Measurements from ENCODE around the gene RASGEF1B.

Gene RASGEF1B

DNA sequence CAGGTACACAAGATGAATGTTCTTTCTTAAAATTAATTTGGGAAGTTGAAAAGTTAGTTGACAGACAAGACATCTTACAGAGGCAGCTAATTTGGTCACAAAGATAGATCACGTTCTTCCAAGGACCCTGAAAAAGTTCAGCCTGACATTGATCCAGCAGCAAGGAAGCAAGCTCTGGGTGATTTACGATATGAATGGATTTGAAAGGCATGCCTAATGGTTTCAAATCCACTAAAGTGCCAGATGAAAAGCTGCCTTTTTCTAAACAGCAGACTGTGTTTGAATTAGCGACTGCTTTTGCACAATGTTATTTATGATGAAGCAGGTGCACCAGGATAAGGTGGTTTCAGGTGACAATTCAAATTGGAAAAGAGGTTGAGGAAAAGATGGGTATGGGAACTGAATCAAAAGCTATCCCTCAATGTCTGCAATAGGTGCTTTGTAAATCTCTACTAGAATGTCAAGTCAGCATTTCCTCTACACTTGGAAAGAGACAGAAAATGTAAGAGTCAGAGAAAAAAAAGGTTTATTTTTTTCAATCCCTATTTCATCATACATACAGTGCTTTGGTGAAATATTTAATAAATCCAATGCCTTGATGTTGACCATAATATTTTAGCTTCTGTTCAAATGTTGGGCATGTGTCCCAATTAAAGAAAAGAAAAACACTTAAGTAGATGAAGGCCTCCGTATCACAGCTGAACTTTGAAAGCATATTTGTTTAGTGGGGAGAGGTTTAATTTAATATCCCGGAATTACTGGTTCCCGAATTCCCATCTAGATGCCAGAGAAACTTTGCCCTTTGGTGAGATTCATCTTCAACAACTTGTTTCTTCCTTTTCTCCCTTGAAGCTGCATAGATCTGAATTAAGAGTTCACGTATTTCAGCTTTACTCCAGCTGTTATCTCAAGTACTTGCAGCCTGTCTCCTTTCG is 6.0 kb downstream of the RASGEF1B start:
- DNase-seq (ENCODE audit: low read depth), result no peak

DNA sequence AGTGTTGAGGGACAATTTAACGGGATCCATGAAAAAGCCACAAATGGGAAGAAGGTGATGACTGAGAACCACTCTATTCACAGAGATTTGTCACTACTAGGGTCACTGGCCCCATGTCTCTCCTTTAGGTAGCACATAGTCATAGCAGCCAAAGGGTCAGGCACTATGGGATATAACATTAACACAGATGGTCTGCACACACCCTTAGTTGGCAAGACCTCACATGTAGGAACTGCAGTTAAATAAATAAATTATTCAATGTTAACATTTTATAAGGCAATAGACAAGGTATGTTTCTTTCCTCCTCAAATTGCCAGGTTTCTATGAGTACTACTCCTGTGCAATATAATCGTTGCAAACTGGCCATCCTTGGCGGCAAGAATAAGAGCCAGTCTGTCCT is 10.9 kb downstream of the RASGEF1B start:
- no peak for DNase-seq (ENCODE audit: low read depth)

DNA sequence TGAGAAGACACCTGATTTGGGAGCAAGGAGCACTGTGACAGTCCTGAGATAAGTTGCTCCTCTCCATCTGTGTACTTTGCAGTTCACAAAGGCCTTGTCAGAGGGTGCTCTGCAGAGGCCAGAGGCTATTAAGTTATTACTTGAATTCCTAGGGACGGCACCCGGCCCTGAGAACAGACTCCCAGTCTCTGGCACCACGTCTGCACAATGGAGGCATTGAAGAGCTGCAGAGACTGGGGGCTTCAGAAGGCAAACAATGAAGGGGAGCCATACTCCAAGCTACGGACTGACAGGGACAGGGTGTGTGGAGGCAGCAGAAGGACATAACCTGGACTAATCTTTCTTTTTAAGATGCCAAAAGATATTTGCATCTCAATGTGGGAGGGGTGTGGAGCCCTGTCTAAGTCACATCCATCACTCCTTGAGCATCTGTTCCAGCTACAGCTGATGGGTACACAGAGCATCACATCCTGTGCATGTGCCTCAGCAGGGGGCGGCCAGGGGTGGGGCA is 11.5 kb downstream of the RASGEF1B start:
- DNase-seq (ENCODE audit: low read depth), result no peak

DNA sequence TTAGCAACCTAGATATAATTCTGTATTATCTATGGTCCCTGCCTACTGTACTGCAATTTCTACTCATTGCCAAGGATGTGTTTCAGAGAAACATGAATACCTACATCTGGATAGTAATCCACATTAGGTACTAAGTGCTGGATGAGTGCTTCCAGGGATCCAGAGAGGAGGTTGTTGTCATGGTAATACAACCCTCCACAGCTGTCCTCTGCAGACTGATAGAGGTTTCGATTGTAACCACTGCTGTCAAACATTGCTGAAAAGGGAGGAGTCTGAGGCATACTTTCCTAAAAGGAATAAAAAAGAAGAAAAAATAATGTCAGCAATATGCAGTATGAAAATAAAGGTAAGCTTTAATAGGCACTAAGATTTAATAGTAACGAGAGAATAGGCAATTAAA is 12.5 kb downstream of the RASGEF1B start:
- no peak for DNase-seq (ENCODE audit: low read depth)

DNA sequence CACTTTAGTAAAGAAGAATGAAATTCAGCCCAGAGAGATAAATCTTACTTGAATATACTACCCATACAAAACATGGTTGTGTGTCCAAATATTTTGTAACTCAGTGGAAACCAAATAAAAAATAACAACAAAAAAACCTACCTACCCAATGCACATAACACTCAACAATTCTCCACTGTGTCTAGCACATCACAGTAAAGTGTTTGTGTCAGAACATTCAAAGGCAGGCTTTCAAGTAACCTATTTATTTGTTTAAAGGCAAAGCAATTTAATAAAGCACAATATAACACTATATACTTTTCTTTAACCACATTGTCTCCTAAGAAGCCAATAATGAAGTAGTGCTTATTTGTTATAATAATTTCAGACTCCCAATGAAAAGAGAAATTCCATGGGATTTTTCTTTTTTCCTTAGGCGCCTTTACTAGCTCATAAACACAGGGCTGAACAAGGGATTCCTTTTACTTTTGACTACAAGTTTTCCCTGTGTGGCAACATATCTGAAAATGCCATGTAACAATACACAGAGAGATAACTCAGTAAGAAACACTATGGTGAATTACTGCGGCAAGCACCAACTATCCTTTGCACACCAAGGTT is 13.7 kb downstream of the RASGEF1B start:
- no peak for DNase-seq (ENCODE audit: low read depth)

DNA sequence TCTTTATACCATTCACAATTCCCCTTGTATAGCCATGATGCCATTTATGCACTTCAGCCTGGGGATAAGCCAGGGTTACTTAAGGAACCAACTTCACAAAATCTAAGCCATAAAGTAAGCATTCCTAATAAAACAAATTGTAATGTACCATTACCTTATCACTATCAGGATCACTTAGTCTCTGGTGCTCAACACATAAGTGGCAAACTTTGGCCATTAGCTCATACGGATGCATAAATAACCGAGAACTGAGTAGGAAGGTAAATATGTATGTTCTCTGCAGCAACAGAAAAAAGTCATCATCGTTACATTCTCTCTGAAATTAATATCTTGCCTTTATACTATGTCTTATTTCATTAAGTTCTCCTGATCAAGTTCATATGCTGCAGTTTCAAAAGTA is 14.4 kb downstream of the RASGEF1B start:
- DNase-seq (ENCODE audit: low read depth), result no peak

DNA sequence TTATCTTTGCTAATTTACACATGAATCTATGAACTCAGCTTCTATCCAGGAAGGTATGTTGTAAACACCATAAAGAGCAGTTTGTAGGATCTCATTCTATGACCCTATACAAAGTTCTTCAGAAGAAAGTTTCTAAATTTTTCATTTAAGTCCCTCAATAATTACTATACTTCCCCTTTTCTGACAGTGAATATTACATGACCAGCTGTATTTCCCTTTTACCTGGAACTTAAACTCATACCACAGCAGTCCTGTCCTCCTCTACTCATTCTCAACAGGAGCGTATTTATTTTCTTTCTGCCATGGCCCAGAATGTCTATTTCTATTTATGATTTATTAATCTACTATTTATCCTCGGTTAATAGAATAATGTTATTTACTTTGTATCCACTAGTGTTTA is 15.8 kb downstream of the RASGEF1B start:
- no peak for DNase-seq (ENCODE audit: low read depth)

DNA sequence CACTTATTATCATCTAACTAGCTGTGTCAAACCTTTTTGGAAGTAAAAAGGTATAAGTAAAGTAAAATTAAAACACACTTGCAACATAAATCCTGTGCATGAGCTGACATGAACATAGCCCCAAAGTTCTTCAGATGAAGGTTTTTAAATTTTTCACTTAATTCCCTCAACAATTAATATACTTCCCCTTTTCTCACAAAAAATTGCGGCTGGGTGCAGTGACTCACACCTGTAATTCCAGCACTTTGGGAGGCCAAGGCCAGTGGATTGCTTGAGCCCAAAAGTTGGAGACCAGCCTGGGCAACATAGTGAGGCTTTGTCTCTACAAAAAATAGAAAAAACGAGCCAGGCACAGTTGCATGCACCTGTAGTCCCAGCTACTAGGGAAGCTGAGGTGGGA is 16.8 kb downstream of the RASGEF1B start:
- no peak for DNase-seq (ENCODE audit: low read depth)

DNA sequence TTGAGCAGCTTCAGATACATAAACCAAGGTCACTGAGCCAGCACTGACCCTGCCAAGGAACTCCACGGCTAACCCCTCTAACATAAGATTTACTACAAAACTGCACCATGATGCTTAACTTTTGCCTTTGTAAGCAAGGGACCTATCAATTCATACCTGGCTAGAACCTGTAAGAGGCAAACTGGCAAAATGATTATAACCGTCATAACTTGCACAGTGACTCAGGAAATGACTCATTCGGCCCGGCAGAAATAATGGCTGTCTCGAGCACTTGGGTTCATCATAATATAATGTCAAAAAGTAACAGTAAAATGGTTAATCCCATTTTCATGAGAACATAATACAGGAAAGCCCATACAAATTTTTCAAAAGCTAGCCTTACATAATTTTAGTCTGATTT is 17.2 kb downstream of the RASGEF1B start:
- DNase-seq (ENCODE audit: low read depth), result no peak

DNA sequence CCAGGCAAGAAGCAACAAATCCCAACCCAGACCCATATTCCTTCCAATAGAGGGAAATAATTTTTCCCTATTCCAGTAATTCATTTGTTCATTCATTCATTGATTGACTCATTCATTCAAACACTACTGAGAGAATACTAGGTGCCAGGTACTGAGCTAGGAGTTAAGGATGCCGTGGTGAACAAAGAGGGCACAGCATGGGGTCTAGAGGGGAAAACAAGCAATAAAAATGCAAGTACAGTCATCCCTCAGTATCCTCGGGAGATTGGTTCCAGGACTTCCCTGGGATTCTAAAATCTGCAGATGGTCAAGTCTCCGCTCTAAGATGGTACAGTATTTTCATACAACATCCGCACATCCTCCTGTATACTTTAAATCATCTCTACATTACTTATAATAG is 18.7 kb downstream of the RASGEF1B start:
- no peak for DNase-seq (ENCODE audit: low read depth)

DNA sequence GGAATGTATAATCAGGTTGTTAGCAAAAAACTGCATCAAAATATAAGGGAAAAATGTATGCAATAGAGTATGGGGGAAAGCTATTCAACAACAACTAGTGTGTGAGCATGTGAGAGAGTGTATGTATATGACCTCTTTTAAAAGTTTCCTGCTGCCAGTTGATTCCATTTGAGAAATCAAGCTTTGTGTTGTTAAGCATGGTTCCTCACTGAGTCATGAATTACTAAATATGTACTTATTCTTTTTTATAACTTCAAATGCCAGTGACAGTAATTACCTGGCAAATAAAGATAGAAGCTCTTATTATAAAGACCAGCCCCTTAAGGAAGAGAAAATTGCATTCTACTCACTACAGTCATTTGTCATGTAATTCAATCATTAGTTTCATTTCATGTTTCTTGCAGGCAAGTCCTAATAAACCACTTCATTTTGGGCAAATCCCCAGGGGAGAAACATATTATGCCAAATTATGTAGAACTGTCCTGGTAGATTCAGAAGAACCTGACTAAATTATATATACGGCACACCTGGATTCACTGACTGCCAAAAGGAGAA is 19.2 kb downstream of the RASGEF1B start:
- no peak for DNase-seq (ENCODE audit: low read depth)

DNA sequence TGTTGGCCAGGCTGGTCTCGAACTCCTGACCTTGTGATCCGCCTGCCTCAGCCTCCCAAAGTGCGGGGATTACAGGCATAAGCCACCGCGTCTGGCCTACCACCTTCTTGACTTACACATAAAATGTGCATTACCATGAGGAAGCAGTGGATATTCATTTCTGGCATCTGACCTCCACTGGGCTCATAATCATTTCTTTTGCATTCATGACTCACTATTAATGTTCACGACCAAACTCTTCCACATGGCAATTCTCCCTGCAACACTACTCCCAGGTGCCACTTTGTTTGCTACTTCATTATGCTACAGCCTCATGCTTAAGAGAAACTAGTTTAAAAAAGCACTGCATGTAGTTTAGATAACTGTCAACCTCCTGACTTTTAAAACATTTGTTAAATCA is 22.7 kb downstream of the RASGEF1B start:
- no peak for DNase-seq (ENCODE audit: low read depth)

DNA sequence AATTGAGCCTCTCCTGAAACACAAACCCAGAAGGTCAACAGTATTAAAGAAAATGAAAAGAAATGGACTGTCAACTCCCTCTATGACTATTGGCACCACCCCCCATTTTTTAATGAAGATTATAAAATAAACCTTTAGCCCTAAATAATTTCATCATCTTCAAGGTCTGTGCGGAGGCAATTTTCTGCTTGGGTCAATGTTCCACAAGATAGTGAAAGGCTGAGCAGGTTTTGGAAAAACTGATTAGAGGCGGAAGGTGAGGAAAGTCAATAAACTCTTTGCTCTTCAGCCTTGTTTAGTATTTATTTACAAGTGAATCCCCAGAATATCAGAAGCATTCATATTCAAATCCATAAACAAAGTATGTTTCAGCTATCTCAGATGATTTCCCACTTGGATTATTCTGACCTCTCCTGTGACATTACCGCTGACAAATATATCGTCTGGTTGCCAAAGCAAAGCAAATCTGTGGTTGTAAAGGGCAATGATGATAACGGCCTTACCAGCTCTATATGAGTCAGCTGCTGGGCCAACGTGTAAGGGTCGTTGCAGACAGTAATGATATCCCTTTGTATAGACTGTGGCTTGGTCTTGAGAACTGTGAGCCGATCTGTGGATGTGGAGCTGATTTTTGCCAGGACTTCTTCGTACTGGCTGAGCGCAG is 24.0 kb downstream of the RASGEF1B start:
- DNase-seq (ENCODE audit: low read depth), result no peak

DNA sequence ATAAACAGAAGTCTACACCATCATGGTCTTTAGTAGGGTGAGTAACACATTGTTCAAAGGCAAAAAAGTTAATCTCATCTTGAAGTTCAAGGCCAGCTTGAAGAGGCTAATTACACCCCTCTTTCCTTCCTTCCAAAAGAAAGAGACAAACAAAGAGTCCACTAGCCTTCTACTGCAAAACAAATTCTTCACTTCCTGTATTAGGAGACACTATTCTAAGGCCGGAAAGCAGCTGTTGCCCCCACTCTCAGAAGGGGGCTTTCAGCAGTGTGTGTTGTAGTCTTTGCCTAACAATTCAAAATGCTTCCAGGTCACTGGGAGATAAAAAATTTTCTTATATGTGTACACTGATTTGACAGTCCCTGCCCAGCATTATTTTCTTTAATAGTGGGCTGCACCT is 25.1 kb downstream of the RASGEF1B start:
- no peak for DNase-seq (ENCODE audit: low read depth)

DNA sequence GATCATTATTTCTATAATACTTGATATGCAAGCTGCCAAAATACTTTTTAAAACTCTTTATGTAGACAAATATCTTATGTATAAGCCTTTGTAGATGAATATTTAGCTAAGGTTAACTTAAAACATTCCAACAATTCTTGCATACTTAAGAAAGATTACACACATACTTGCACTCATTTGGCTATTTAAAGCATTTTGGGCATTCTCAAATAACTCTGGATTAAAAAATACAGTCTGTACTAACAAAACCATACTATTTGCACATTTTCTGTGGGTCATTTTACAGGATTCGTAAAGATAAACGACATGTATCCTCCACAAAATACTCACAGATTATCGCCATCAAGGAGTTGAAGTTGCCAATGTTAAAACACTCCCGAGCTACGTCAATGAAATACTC is 26.5 kb downstream of the RASGEF1B start:
- DNase-seq (ENCODE audit: low read depth), result no peak

DNA sequence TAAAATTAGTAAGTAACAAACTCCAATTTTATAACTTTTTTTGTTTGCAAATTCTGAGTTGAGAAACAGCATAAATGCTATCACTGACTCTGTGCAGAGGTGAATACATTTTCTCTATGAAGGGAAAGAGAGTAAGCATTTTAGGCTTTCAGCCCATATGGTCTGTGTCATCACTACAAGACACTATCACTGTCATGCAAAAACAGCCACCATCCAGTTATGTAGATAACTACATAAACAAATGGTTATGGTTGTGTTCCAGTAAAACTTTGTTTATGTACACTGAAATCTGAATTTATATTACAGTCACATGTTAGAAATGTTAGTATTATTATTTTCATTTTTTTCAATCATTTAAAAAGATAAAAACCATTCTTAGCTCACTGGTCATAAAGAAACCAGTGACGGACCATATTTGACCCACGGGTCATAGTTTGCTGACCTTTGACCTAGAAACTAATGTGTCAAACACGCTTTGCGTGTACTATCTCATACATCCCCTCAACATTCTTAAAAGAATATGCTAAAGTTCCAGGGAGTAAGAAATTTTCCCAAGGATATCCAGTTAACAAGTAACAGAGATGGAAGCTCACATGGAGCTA is 29.1 kb downstream of the RASGEF1B start:
- no peak for DNase-seq (ENCODE audit: low read depth)

DNA sequence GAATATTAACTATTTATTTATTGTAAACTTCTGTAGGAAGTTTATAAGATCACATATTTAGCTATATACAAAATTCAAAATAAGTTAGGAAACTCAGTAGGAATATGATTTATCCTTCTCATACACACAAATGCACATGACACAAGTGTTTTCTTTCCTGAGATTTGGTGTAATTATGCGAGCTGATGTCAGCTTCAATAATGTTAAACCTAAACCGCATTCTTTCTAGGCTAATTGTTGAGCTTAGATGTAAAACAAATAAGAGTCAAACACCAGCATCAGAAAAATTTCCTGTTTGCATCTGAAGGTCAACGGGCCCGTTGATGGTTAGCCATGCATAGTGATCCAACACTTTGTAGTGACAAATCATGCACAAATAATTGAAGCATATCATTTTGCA is 30.8 kb downstream of the RASGEF1B start:
- no peak for DNase-seq (ENCODE audit: low read depth)

DNA sequence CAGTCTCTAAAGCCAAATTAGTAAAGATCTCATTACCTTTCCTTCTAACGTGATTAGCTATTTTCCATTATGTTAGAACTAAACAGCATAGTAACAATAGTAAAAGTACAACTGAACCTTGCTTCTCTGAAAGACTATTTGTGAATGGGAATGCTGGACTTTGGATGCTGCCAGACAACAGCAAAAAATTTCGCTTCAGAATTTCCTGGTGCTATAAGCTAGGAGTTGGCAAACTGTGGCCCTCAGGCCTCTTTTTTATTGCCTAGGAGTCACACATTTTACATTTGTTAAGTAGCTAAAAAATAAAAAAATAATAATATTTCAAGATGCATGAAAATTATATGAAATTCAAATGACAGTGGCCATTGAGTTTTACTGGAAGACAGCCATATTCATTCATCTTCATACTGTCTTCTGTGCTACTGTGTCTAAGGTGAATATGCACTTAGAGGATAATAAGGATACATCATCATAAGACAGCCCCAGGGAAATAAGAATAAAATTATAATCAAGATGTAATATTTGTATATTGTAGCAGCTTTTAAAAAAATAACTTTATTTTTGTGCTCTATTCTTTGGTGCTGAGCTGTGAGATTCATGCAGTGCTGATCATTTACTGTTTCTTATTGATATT is 34.6 kb downstream of the RASGEF1B start:
- DNase-seq (ENCODE audit: low read depth), result no peak

DNA sequence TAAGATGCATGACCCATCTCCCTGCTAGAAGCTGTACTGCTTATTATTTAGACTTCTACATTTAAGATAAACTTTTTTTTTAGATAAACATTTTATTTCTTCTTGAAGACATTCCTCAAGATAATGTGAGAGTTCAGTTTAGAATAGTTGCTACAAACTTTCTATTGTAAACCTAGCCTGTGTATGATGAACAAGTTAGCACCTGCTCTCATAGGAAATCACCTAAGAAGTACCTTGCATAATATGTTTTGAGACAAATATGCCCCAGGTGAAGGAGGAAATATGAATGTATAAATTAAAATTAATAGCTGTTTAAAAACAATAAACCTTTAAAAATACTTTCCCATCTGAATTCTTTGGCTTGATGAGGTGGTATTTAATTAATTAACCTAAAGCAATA is 35.6 kb downstream of the RASGEF1B start:
- no peak for DNase-seq (ENCODE audit: low read depth)

DNA sequence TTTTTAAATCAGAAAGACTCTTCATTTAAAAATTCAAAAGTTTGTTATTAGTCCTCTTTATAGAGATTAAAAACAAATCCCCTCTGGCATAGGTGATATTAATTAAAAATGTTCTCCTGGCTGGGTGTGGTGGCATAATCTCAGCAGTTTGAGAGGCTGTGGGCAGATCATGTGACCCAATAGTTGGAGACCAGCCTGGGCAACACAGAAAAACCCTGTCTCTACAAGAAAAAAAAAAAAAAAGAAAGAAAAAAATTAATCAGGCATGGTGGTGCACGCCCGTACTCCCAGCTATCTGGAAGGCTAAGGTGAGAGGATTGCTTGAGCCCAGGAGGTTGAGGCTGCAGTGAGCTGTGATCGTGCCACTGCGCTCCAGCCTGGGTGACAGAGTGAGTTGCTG is 38.9 kb downstream of the RASGEF1B start:
- no peak for DNase-seq (ENCODE audit: low read depth)

DNA sequence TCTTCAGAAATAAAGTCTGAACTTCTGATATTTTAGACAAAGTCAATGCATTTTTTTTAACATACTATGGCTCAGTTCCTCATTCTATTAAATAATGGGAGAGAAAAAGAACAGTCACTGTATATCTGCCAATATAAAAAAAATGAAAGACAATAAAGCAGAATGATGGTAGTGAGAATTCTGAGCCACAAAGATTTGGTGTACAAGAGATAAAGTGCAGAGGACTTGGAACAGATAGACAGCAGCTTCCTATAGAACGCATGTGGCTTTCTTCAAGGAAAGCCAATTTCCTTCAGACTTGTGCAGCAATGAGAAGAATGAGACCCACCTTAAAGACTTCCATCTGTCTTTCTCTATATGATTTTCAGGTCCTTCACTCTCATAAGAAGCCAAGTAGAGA is 39.7 kb downstream of the RASGEF1B start:
- no peak for DNase-seq (ENCODE audit: low read depth)

DNA sequence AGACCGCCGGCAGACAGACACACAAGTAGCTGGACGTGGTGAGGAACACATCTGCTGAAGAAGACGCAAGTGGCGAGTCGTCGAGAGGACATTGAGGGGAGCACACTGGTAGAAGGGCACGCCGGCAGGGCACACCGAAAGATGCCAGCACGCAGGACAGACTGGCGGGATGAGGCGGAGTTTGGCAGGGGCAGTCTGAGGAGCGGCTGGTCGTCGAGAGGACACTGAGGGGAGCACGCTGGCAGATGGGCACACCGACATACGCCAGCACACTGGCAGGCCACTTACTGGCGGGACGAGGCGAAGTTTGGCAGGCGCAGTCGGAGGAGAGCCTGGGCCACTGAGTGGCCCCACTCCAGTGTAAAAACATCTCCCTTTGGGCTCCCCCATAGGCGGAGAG is 42.1 kb downstream of the RASGEF1B start:
- DNase-seq (ENCODE audit: low read depth), result no peak
